NT2/D1 (cell line): ENCODE measurements around the gene C1RL.

ENCODE experiments used
- DNase-seq: peaks from one replicate; pipeline ENCODE4 v3.0.0-alpha.2; 2011; ENCODE audit warnings: low read depth, low spot score
- H3K27me3 ChIP-seq: 2 replicates; pipeline ENCODE4 v1.6.0; 2011; ENCODE audit warnings: mild to moderate bottlenecking; ENCODE audit not compliant: insufficient read length, insufficient read depth
- H3K36me3 ChIP-seq: 2 replicates; pipeline ENCODE4 v1.6.1; 2011; ENCODE audit warnings: mild to moderate bottlenecking, low read length, mixed read lengths; ENCODE audit not compliant: insufficient read depth, insufficient read length
- H3K4me1 ChIP-seq: 2 replicates; pipeline ENCODE4 v1.5.1; 2011; ENCODE audit not compliant: insufficient read depth, insufficient read length
- H3K4me3 ChIP-seq: 2 replicates; pipeline ENCODE4 v1.5.1; 2011; ENCODE audit warnings: low read depth; ENCODE audit not compliant: insufficient read length
- H3K9ac ChIP-seq: 2 replicates; pipeline ENCODE4 v1.6.0; 2011; ENCODE audit warnings: low read depth; ENCODE audit not compliant: insufficient read length
- H3K9me3 ChIP-seq: 2 replicates; pipeline ENCODE4 v1.5.1; 2011; ENCODE audit warnings: mild to moderate bottlenecking, low read length; ENCODE audit not compliant: insufficient read depth
- SUZ12 ChIP-seq: IDR thresholded peaks from 2 replicates; pipeline ENCODE4 v1.6.1; 2011; ENCODE audit not compliant: insufficient read length, insufficient read depth; ENCODE audit errors: extremely low read depth
- YY1 ChIP-seq: IDR thresholded peaks from 2 replicates; pipeline ENCODE4 v1.6.1; 2011; ENCODE audit not compliant: insufficient read length, insufficient read depth
- ZNF274 ChIP-seq: IDR thresholded peaks from 2 replicates; pipeline ENCODE4 v1.6.1; 2011; ENCODE audit warnings: mild to moderate bottlenecking, low read depth, low read length

C1RL gene

DNA sequence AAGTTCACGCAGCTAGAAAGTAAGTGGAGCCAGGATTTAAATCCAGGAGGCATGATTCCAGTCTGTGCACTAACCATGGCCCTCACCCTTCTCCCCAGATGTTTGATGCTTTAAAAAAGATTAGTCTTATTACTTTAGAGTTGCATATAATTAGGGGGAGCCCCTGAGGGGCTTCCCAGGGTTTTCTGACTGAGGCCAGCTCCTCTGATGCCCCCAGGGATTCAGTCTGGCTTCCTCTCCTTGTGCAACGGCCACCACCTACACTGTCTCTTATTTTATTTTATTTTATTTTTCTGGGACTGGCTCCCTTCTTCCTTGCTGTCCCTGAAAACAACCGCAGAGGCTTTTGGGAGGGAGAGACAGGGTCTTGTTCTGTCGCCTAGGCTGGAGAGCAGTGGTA lies 43.8 kb upstream of the C1RL start:
- no peak overlapping the region for H3K9ac ChIP-seq
- H3K27me3 ChIP-seq = no peaks in the 10 kb centered on the region
- TF ChIP-seq YY1 (no peak), ZNF274 (no peak), SUZ12 (no peak)
- H3K9me3 ChIP-seq = no peaks in the 10 kb centered on the region
- H3K4me3 ChIP-seq = no peak overlapping the region
- H3K36me3 ChIP-seq = peaks cover 61% of the 10 kb centered on the region
- no peaks in the 10 kb centered on the region for H3K4me1 ChIP-seq
- no peak for DNase-seq

DNA sequence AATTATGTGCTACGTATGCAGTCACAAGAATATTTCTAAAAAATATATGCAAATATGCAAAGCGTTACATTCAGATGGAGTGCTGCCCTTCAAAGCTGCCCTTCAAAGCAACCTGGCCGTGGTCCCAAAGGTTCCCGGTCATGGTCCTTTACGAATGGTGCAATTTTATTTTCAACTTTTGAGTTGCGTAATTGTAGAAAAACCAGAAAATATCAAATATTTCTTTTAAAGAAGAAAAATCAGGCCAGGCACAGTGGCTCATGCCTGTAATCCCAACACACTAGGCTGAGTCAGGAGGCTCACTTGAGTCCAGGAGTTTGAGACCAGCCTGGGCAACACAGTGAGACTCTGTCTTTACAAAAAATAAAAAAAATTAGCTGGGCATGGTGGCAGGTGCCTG lies 42.5 kb upstream of the C1RL start:
- H3K4me1 ChIP-seq = no peaks in the 10 kb centered on the region
- TF ChIP-seq YY1 (no peak), ZNF274 (no peak), SUZ12 (no peak)
- H3K36me3 ChIP-seq = peaks cover 53% of the 10 kb centered on the region
- H3K4me3 ChIP-seq = no peak overlapping the region
- DNase-seq = no peak
- H3K9ac ChIP-seq = no peak overlapping the region
- no peaks in the 10 kb centered on the region for H3K9me3 ChIP-seq
- no peaks in the 10 kb centered on the region for H3K27me3 ChIP-seq

DNA sequence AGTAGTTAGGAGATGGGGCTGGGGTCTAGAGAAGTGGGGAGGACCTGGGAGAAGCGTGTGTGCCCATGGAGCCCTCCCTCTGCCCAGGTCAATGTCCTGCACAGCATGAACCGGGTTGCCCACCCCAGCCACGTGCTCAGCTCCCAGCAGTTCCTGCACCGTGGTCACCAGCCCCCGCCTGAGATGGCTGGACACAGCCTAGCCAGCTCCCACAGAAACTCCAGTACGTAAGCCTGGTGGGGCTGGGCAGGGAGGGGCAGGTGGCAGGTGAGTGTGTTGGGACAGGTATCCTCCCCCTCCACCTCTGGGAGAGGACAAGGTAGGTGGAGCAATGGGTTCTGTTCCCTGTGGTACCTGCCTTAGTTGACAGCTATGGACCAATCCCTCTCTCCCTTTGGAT lies 41.8 kb upstream of the C1RL start:
- no peak for DNase-seq
- H3K9ac ChIP-seq = no peak overlapping the region
- H3K4me3 ChIP-seq = no peak overlapping the region
- no peaks in the 10 kb centered on the region for H3K27me3 ChIP-seq
- TF ChIP-seq ZNF274 = no peak
- TF ChIP-seq SUZ12 = no peak
- no peak for TF ChIP-seq YY1
- H3K36me3 ChIP-seq = peaks cover 47% of the 10 kb centered on the region
- no peaks in the 10 kb centered on the region for H3K4me1 ChIP-seq
- H3K9me3 ChIP-seq = no peaks in the 10 kb centered on the region

DNA sequence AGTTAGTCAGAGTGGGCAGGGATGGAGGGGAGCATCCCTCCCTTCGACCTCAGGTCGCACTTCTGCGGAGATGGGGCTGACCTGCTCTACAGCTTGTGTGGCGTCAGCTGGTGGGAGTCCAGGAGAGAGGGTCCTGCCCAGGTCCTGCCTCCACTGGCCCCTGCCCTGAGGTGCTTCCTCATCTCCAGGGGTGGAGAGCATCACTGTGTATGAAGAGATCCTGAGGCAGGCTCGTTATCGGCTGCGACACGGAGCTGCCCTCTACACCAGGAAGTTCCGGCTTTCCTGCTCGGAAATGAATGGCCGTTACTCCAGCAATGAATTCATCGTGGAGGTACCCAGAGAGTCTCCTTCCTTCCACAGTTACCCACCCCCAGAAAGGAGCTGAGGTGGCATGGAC lies 41.3 kb upstream of the C1RL start:
- Histone ChIP-seq H3K9me3 (no peaks in the 10 kb centered on the region), H3K36me3 (peaks cover 43% of the 10 kb centered on the region), H3K9ac (no peak overlapping the region), H3K4me3 (no peak overlapping the region), H3K4me1 (no peaks in the 10 kb centered on the region), H3K27me3 (no peaks in the 10 kb centered on the region)
- TF ChIP-seq YY1 = no peak
- TF ChIP-seq SUZ12 = no peak
- no peak for TF ChIP-seq ZNF274
- no peak for DNase-seq

DNA sequence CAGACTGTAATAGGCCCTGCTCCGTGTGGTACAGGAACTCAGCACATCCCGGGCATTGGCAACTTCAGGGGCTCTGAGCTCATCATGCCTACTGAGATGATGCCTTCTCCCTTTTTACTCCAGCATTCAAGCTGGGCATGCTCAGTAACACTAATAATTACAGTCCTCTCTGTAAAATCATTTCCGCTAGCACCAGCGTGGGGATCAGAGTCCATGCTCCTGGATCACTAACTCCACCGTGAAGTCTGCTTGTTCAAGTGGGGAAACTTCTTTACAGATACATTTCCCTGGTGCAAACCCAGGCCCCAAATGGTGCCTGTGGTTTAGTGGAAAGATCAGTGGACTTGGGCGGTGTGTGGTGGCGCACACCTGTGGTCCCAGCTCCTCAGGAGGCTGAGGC lies 37.9 kb upstream of the C1RL start:
- H3K4me3 ChIP-seq = no peak overlapping the region
- no peaks in the 10 kb centered on the region for H3K9me3 ChIP-seq
- peaks cover 51% of the 10 kb centered on the region for H3K36me3 ChIP-seq
- TF ChIP-seq SUZ12 = no peak
- TF ChIP-seq YY1 = no peak
- no peak for TF ChIP-seq ZNF274
- H3K9ac ChIP-seq = no peak overlapping the region
- H3K4me1 ChIP-seq = no peaks in the 10 kb centered on the region
- DNase-seq = no peak
- no peaks in the 10 kb centered on the region for H3K27me3 ChIP-seq

DNA sequence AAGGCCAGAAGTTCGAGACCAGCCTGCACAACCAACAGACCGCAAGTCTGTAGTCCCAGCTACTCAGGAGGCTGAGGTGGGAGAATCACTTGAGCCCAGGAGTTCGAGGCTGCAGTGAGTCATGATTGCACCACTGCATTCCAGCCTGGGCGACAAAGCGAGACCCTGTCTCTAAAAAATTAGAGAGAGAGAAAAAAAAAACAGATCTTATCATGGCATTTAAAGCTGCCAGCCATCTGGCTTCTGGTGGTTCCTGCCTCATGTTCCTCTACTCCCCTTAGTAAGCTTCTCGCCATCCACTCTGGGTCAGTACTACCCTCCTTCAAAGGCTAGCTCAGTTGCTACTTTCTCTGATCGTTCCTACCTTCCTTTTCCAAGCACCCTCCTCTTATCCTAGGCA lies 37.2 kb upstream of the C1RL start:
- no peaks in the 10 kb centered on the region for H3K9me3 ChIP-seq
- H3K27me3 ChIP-seq = no peaks in the 10 kb centered on the region
- H3K4me3 ChIP-seq = no peak overlapping the region
- H3K36me3 ChIP-seq = peaks cover 49% of the 10 kb centered on the region
- H3K9ac ChIP-seq = no peak overlapping the region
- H3K4me1 ChIP-seq = no peaks in the 10 kb centered on the region
- DNase-seq = no peak
- no peak for TF ChIP-seq SUZ12
- no peak for TF ChIP-seq ZNF274
- TF ChIP-seq YY1 = no peak

DNA sequence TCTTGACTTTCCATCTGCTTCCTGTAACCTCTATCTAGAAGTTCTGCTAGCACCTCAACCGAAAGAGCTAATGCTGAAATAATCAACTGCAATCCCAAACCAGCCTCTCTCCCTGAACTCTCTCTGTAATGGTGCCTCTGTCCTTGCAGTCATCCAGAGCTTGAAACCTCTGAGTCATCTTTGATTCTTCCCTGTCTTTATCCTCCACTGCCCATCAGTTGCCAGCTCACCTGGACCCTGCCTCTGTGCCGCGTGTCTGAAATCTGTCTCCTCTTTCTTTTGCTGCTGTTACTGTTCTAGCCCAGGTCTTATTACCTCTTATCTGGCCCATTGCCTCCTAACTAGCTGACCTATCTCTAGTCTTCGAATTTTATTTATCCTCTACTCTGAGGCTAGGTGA lies 36.7 kb upstream of the C1RL start:
- Histone ChIP-seq H3K4me1 (no peaks in the 10 kb centered on the region), H3K36me3 (peaks cover 49% of the 10 kb centered on the region)

DNA sequence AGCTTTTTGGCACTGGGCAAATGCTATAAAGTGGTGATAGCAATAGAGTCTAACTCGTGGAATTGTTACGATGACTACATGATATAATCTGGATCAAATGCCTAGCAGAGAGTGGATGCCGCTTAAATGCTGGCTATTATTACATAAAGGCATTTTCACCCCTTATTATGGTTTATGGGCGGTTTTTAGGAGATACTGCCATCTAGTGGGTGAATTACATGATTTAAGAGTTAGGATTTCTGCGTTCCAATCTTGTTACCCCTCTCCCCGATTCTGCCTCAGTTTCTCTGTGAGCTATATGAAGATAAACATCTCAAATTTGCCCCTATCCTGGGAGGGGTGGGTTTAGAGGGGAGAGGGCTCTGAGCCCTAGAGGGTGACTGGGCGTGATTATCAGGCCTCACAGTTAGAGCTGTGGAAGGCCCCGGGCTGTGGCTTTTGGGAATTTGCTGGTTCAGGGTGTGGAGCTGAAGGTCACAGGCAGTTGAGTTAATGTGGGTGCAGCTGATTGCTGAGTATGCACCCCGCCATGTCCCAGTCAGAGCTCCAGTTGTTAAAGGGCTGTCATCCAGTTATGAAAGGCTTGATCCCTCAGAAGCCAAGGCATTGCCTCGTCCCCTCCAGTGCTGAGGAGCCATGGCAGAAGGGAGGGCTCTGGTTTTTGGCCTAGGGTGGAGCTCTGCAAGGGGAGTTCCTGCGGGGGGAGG lies 35.6 kb upstream of the C1RL start:
- no peak for DNase-seq
- no peaks in the 10 kb centered on the region for H3K9me3 ChIP-seq
- H3K27me3 ChIP-seq = no peaks in the 10 kb centered on the region
- H3K36me3 ChIP-seq = peaks cover 43% of the 10 kb centered on the region
- no peaks in the 10 kb centered on the region for H3K4me1 ChIP-seq
- H3K9ac ChIP-seq = no peak overlapping the region
- H3K4me3 ChIP-seq = no peak overlapping the region
- no peak for TF ChIP-seq ZNF274
- TF ChIP-seq YY1 = no peak

More for the DNA sequence above, 36.7 kb upstream of the C1RL start:
- Histone ChIP-seq H3K4me3 (no peak overlapping the region), H3K9ac (no peak overlapping the region), H3K9me3 (no peaks in the 10 kb centered on the region), H3K27me3 (no peaks in the 10 kb centered on the region)
- DNase-seq = no peak
- TF ChIP-seq YY1 (no peak), SUZ12 (no peak)
